ENCODE measurements around the gene TRUB1.

DNA sequence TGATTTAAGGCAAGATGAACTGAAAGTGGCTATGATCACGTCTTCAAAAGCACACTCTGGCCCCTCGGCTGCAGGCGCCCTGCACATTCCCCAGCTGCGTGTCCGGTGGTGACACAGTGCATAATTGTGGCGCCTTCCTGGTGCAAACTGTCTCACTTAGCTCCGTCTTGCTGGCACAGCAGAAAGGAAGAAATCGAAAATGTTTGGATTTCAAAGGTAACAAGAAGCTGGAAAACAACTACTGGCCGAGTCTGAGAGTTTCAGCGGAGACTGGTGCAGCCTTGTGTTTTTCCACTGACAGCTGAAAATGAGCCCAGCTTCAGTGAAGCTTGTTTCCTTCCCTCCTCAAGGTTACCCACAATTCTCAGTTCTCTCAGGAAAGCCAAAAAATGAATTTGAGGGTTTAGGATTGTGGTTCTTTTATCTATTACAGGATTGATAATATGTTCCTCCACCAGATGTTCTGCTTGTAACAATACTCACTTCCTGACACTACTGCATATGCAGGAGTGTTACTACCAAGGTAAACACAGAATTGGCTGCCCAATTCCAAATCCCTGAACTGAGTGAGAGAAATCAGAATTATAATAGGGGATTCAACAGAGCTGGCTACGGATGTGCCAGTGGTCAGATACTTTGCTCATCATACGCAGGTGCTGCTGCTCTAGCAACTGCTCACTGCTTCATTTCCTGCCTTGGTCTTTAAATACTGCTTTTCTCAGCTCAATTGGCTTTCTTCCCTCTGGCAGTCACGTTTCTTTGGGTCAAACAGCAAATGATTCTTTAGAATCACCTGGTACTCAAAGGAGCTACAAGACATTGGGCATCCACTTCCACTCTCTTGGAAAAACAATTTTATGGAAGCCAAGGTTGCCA lies 63.7 kb downstream of the TRUB1 start:
- TF ChIP-seq, protein P1, sequence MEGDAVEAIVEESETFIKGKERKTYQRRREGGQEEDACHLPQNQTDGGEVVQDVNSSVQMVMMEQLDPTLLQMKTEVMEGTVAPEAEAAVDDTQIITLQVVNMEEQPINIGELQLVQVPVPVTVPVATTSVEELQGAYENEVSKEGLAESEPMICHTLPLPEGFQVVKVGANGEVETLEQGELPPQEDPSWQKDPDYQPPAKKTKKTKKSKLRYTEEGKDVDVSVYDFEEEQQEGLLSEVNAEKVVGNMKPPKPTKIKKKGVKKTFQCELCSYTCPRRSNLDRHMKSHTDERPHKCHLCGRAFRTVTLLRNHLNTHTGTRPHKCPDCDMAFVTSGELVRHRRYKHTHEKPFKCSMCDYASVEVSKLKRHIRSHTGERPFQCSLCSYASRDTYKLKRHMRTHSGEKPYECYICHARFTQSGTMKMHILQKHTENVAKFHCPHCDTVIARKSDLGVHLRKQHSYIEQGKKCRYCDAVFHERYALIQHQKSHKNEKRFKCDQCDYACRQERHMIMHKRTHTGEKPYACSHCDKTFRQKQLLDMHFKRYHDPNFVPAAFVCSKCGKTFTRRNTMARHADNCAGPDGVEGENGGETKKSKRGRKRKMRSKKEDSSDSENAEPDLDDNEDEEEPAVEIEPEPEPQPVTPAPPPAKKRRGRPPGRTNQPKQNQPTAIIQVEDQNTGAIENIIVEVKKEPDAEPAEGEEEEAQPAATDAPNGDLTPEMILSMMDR (IDR thresholded peaks at IDR 0.05; ENCODE audit: low read depth, low read length), result no peak
- TF ChIP-seq EZH2phosphoT487 (IDR thresholded peaks at IDR 0.05; ENCODE audit: low read depth), result no peak

Measured in OCI-LY3 (cell line).